HepG2 (cell line): ENCODE measurements around the gene SEMA7A. TPM values are rescaled to one million over a fixed set of nuclear protein-coding genes. Genes with fewer than 3 reads are reported as not detected.

ENCODE experiments used
- ATAC-seq: fragments of 200-7000 bp; cut with Tn5 transposase; 3 replicates; pipeline ENCODE4 v1.9.1; 2020; ENCODE audit warnings: mild to moderate bottlenecking, moderate library complexity
- BruUV-seq: library from RNA; stranded (reverse); fragments of 400-500 nt; replicated peaks from 2 replicates; lab custom pipeline; 2021; lab: Mats Ljungman, UMichigan
- CTCF ChIA-PET: fragments of 300-600 bp; formaldehyde crosslinking; extraction: SDS; loops from one replicate; lab custom pipeline; 2021; ENCODE audit warnings: low total read pairs, inconsistent platforms, low intra/inter-chr PET ratio; lab: Yijun Ruan, JAX
- POLR2A ChIA-PET: fragments of 350-600 bp; sonication (Branson Sonifier 250); formaldehyde crosslinking; loops from one replicate; lab custom pipeline; 2020; ENCODE audit warnings: antibody characterized with exemption, inconsistent platforms; lab: Yijun Ruan, JAX
- DNase-seq: peaks from one replicate; pipeline ENCODE4 v3.0.0-alpha.2; 2015; ENCODE audit warnings: low spot score
- FAIRE-seq: peaks from 3 replicates; lab custom pipeline; 2011; peaks lifted over from hg19 to GRCh38; lab: Jason Lieb, UNC
- H2AFZ ChIP-seq: one replicate; pipeline ENCODE4 v1.6.1; 2011; ENCODE audit warnings: low read length, inconsistent platforms
- H3K27ac ChIP-seq: fragments of 300-600 bp; 3 replicates; pipeline ENCODE4 v1.8.0; 2011; ENCODE audit warnings: mixed run types, mild to moderate bottlenecking, mixed read lengths, low read length, inconsistent platforms; ENCODE audit not compliant: insufficient read depth; ENCODE audit errors: extremely low read length
- H3K27me3 ChIP-seq, 2 experiments: fragments of 200-600 bp in 1 of 2; 2 replicates in 1 of 2; 3 replicates in 1 of 2; pipeline versions ENCODE4 v1.6.0 to v1.8.0; 2011; ENCODE audit warnings: low read length in 2 of 2, mild to moderate bottlenecking in 2 of 2, moderate library complexity in 2 of 2, inconsistent platforms in 1 of 2; ENCODE audit not compliant: insufficient read depth in 2 of 2, control insufficient read depth in 1 of 2
- H3K36me3 ChIP-seq, 2 experiments: fragments of 200-600 bp in 1 of 2; replicated peaks in 1 of 2; 2 replicates in 1 of 2; 3 replicates in 1 of 2; pipeline versions ENCODE4 v1.5.1 to v1.8.0; 2011; ENCODE audit warnings: low read length in 2 of 2, inconsistent platforms in 1 of 2; ENCODE audit not compliant: insufficient read depth in 2 of 2, control insufficient read depth in 1 of 2
- H3K4me1 ChIP-seq: 2 replicates; pipeline ENCODE4 v1.5.1; 2012; ENCODE audit warnings: low read length, inconsistent platforms; ENCODE audit not compliant: insufficient read depth
- H3K4me2 ChIP-seq: 2 replicates; pipeline ENCODE4 v1.6.0; 2011; ENCODE audit warnings: low read depth, low read length, inconsistent platforms
- H3K4me3 ChIP-seq, 3 experiments: fragments of 200-600 bp in 1 of 3; sonication (generic), shearing (Covaris generic) in 1 of 3; replicated peaks in 1 of 3; 2 replicates each; pipeline ENCODE4 v1.5.1; 2011 to 2016; ENCODE audit warnings: low read length in 3 of 3, inconsistent platforms in 2 of 3, low read depth in 2 of 3, mild to moderate bottlenecking in 2 of 3, control low read depth in 1 of 3, mixed read lengths in 1 of 3; ENCODE audit not compliant: insufficient read depth in 1 of 3
- H3K79me2 ChIP-seq: one replicate; pipeline ENCODE4 v1.6.1; 2011; ENCODE audit warnings: low read length, inconsistent platforms; ENCODE audit not compliant: insufficient read depth
- H3K9ac ChIP-seq: 2 replicates; pipeline ENCODE4 v1.6.0; 2011; ENCODE audit warnings: mild to moderate bottlenecking, low read depth, low read length, inconsistent platforms; ENCODE audit not compliant: insufficient read depth
- H3K9me3 ChIP-seq: 2 replicates; pipeline ENCODE4 v1.5.1; 2012; ENCODE audit warnings: mild to moderate bottlenecking, low read length
- H4K20me1 ChIP-seq: 2 replicates; pipeline ENCODE4 v1.6.0; 2011; ENCODE audit warnings: inconsistent platforms, mild to moderate bottlenecking, low read length, moderate library complexity; ENCODE audit not compliant: insufficient read depth
- PHF5A ChIP-seq: IDR thresholded peaks from one replicate; pipeline ENCODE4 v1.6.1; 2018; ENCODE audit warnings: low read depth, missing genetic modification reagents; ENCODE audit not compliant: unreplicated experiment
- ZNF44 ChIP-seq: sonication (generic); formaldehyde crosslinking; IDR thresholded peaks from 2 replicates; pipeline ENCODE4 v1.5.1; 2020; ENCODE audit warnings: mild to moderate bottlenecking, missing genetic modification reagents
- ZNF709 ChIP-seq: sonication (generic); formaldehyde crosslinking; IDR thresholded peaks from 2 replicates; pipeline ENCODE4 v1.5.0; 2020; ENCODE audit warnings: mild to moderate bottlenecking, missing genetic modification reagents
- WGBS: methylation state at CpG from one replicate; pipeline ENCODE4 v1.1.6; 2017; ENCODE audit warnings: low lambda C conversion rate; 5-methylcytosine and 5-hydroxymethylcytosine counted together
- in situ Hi-C: cut with HindIII; loops from 2 replicates; pipeline ENCODE4 v1.10.0; 2017; ENCODE audit warnings: low pct_unique_long_range_greater_than_20kb; ENCODE audit not compliant: extremely low pct_ligation_motif_present
- intact Hi-C: fragments of 100-400 bp; cut with micrococcal nuclease; formaldehyde crosslinking; loops from one replicate; pipeline ENCODE4 v1.10.0; 2022; ENCODE audit not compliant: unreplicated experiment
- polyA plus RNA-seq, 8 experiments: library from polyadenylated mRNA; depleted of rRNA in 3 of 8; stranded (reverse) in 7 of 8; unstranded in 1 of 8; fragments of >200 nt; fragmentation: Illumina TruSeq in 4 of 8; extraction: Trizol in 4 of 8; gene quantifications; 2 replicates each; pipeline versions ENCODE4 v1.2.1 to v1.2.3, GENCODE V29; 2011 to 2016; ENCODE audit warnings: low read depth in 4 of 8, missing spikeins in 1 of 8, mixed read lengths in 1 of 8; ENCODE audit not compliant: insufficient read depth in 1 of 8
- total RNA-seq, 5 experiments: library from RNA; depleted of rRNA; stranded (reverse); fragments of >200 nt; fragmentation: Illumina TruSeq; extraction: Trizol; gene quantifications; 2 replicates each; pipeline ENCODE4 v1.2.3, GENCODE V29; 2016; ENCODE audit warnings: low read depth in 1 of 5
- TF ChIP-seq, protein P1 (sequence below): sonication (generic); formaldehyde crosslinking; IDR thresholded peaks from 2 replicates; pipeline ENCODE4 v1.4.0; 2020; ENCODE audit warnings: missing genetic modification reagents, borderline replicate concordance
- TF ChIP-seq, protein P2 (sequence below): conservative IDR thresholded peaks from 2 replicates; pipeline ENCODE4 v1.6.1; 2018; ENCODE audit warnings: missing genetic modification reagents

SEMA7A gene
- total and polyA plus RNA-seq, 2 of the 13 experiments (the other 11 are each of a cell fraction or from before 2014, with no cell fraction given) = 9.0 to 15.8 TPM

DNA sequence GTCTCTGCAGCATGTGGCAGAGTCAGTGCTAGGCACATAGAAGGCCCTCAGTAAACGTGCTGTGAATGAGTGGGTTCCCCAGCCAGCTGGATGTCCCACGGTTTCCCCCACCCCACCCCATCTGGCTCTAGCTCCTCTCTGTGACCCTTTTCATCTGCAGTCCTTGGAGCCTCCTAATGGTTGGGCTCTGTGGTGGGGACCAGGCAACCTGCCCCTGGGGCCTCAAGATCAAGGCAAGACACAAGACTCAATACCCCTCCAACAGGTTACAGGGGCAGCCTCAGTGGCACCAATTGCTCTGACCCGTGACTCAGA lies 49.2 kb downstream of the SEMA7A start:
- ChIA-PET POLR2A (interaction anchor here (1.1 to 8.8 kb wide), 9 partner anchors 9 to 77 kb away, joined by 3 to 124 read pairs (median 6); partner anchors contain the start of genes SEMA7A and UBL7), CTCF (interaction anchor here (3.5 kb wide), 1 partner anchor 55 kb away, joined by 77 read pairs; no protein-coding TSS in a partner anchor)
- H3K79me2 ChIP-seq = no peaks in the 10 kb centered on the region
- intact Hi-C loops = loop anchor here (2.0 kb wide), 1 partner anchor 76 kb away; the partner anchor contains the start of gene UBL7
- no TSS peak for BruUV-seq
- H3K9ac ChIP-seq = no peak overlapping the region
- H3K27me3 ChIP-seq = peaks cover 3 to 11% of the 10 kb centered on the region in 2 experiments; a peak in 3 of 5 replicates
- no peak overlapping the region for H2AFZ ChIP-seq
- ATAC-seq = no peak
- no peak for DNase-seq
- peaks cover 83% of the 10 kb centered on the region for H3K4me1 ChIP-seq
- H3K36me3 ChIP-seq = no peaks in the 10 kb centered on the region
- H3K27ac ChIP-seq = no peak overlapping the region
- WGBS = 86% methylated on average over 1 of the region's 3 CpGs
- no peaks in the 10 kb centered on the region for H3K9me3 ChIP-seq
- 0 out of 2 replicates have a peak overlapping the region, but pooled peaks have one; percentile 70 for H3K4me2 ChIP-seq
- H3K4me3 ChIP-seq = no peak overlapping the region
- no peaks in the 10 kb centered on the region for H4K20me1 ChIP-seq
- in situ Hi-C loops = loop anchor here (5.0 kb wide), 1 partner anchor 103 kb away; no protein-coding TSS in a partner anchor
- FAIRE-seq = no peak
- TF ChIP-seq, protein P1, sequence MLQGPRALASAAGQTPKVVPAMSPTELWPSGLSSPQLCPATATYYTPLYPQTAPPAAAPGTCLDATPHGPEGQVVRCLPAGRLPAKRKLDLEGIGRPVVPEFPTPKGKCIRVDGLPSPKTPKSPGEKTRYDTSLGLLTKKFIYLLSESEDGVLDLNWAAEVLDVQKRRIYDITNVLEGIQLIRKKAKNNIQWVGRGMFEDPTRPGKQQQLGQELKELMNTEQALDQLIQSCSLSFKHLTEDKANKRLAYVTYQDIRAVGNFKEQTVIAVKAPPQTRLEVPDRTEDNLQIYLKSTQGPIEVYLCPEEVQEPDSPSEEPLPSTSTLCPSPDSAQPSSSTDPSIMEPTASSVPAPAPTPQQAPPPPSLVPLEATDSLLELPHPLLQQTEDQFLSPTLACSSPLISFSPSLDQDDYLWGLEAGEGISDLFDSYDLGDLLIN (CRISPR knock-in tag) = no peak
- TF ChIP-seq ZNF44 (CRISPR knock-in tag) (no peak), ZNF709 (CRISPR knock-in tag) (no peak), PHF5A (CRISPR knock-in tag) (no peak)
- TF ChIP-seq, protein P2, sequence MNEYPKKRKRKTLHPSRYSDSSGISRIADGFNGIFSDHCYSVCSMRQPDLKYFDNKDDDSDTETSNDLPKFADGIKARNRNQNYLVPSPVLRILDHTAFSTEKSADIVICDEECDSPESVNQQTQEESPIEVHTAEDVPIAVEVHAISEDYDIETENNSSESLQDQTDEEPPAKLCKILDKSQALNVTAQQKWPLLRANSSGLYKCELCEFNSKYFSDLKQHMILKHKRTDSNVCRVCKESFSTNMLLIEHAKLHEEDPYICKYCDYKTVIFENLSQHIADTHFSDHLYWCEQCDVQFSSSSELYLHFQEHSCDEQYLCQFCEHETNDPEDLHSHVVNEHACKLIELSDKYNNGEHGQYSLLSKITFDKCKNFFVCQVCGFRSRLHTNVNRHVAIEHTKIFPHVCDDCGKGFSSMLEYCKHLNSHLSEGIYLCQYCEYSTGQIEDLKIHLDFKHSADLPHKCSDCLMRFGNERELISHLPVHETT (CRISPR knock-in tag) = no peak
